Upper lobe of right lung (tissue), 1 donor: ENCODE results near the gene ZNF835. TPM values are rescaled to one million over a fixed set of nuclear protein-coding genes. Genes with fewer than 3 reads are reported as not detected.

Experiments
- ATAC-seq: fragments of 200-7000 bp; cut with Tn5 transposase; one replicate; pipeline ENCODE4 v1.9.1; 2020; ENCODE audit warnings: mild to moderate bottlenecking, moderate library complexity
- DNase-seq: peaks from one replicate; pipeline ENCODE4 v3.0.0-alpha.2; 2020
- H3K27ac ChIP-seq: fragments of 200-600 bp; one replicate; pipeline ENCODE4 v1.8.0; 2022
- H3K27me3 ChIP-seq: fragments of 200-600 bp; one replicate; pipeline ENCODE4 v1.8.0; 2022; ENCODE audit warnings: mild to moderate bottlenecking
- H3K36me3 ChIP-seq: fragments of 200-600 bp; one replicate; pipeline ENCODE4 v1.8.0; 2022
- H3K4me1 ChIP-seq: fragments of 200-600 bp; one replicate; pipeline ENCODE4 v1.8.0; 2022
- H3K4me3 ChIP-seq: fragments of 200-600 bp; one replicate; pipeline ENCODE4 v1.8.0; 2022; ENCODE audit warnings: mild to moderate bottlenecking
- H3K9me3 ChIP-seq: fragments of 200-600 bp; one replicate; pipeline ENCODE4 v1.8.0; 2022
- intact Hi-C: fragments of 100-400 bp; cut with DNase I; formaldehyde crosslinking; loops from one replicate; pipeline ENCODE4 v1.11.0; 2022
- total RNA-seq: library from RNA; stranded (reverse); fragmentation: NEBNext Ultra II Directional; extraction: Animal tissue kit (Norgen Biotek cat#: 25700); gene quantifications from one replicate; pipeline ENCODE4 v1.2.1, GENCODE V29; 2021
- TF ChIP-seq, protein P1 (sequence below): fragments of 200-600 bp; IDR thresholded peaks from one replicate; pipeline ENCODE4 v1.8.0; 2022; ENCODE audit warnings: antibody characterized with exemption
- donor health status: DM: no; HTN: yes; CAD: no; lungs with severe emphysema.

The ZNF835 gene
- total RNA-seq, 1 donor from 2014 or later: 3.0 TPM

DNA sequence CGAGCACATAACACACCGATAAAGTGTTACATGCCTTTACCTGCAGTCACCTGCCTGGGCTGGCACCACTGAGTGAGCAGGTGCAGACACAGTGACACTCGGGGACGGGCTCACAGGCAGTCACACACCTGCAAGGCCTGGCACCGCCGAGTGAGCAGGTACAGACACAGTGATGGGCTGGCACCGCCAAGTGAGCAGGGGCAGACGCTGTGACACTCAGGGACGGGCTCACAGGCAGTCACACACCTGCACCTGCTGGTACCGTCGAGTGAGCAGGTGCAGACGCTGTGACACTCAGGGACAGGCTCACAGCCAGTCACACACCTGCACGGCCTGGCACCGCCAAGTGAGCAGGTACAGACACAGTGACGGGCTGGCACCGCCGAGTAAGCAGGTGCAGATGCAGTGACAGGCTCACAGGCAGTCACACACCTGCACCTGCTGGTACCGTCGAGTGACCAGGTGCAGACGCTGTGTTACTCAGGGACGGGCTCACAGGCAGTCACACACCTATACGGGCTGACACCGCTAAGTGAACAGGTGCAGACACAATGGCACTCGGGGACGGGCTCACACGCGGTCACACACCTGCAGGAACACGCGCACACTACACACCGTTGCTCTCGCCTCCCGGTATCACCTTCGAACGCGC lies 470 bp downstream of the ZNF835 start:
- TF ChIP-seq, protein P1, sequence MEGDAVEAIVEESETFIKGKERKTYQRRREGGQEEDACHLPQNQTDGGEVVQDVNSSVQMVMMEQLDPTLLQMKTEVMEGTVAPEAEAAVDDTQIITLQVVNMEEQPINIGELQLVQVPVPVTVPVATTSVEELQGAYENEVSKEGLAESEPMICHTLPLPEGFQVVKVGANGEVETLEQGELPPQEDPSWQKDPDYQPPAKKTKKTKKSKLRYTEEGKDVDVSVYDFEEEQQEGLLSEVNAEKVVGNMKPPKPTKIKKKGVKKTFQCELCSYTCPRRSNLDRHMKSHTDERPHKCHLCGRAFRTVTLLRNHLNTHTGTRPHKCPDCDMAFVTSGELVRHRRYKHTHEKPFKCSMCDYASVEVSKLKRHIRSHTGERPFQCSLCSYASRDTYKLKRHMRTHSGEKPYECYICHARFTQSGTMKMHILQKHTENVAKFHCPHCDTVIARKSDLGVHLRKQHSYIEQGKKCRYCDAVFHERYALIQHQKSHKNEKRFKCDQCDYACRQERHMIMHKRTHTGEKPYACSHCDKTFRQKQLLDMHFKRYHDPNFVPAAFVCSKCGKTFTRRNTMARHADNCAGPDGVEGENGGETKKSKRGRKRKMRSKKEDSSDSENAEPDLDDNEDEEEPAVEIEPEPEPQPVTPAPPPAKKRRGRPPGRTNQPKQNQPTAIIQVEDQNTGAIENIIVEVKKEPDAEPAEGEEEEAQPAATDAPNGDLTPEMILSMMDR: no peak
- Histone ChIP-seq H3K27ac (peak overlapping the region; percentile 65), H3K9me3 (no peaks in the 10 kb centered on the region), H3K4me1 (peaks cover 9% of the 10 kb centered on the region), H3K36me3 (no peaks in the 10 kb centered on the region), H3K4me3 (peak overlapping the region; percentile 71), H3K27me3 (no peaks in the 10 kb centered on the region)
- ATAC-seq (peak; percentile 37), DNase-seq (no peak)
- intact Hi-C loops: no loop called here

DNA sequence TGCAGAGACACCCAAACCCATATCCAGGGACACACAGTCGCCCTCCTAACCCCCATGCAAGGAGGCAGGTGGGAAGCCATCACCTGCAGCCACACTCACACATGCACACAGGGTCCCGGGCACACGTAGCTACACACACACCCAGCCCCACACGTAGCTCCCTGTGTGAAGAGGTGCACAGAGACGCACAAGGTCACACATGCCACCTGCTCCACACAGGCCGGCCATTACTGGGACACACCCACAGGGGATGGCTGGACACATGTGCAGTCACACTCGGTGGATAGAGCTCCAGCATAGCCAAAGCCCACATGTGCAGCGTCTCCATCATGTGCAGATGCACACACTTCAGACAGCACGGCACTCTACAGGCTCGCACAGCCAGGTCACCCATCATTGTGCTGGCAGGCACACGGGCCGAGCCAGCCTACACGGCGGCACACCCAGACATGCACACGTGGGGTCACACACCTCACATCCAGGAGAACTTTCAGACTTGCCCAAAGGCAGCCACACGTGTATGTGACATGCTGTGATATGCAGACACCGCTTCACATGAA lies 1.1 kb downstream of the ZNF835 start:
- Histone ChIP-seq H3K36me3 (no peaks in the 10 kb centered on the region), H3K9me3 (no peaks in the 10 kb centered on the region), H3K27ac (no peak overlapping the region), H3K27me3 (no peaks in the 10 kb centered on the region), H3K4me1 (peaks cover 9% of the 10 kb centered on the region), H3K4me3 (peak overlapping the region; percentile 71)
- TF ChIP-seq, protein P1: no peak
- DNase-seq (no peak), ATAC-seq (no peak)
- intact Hi-C loops: no loop called here

DNA sequence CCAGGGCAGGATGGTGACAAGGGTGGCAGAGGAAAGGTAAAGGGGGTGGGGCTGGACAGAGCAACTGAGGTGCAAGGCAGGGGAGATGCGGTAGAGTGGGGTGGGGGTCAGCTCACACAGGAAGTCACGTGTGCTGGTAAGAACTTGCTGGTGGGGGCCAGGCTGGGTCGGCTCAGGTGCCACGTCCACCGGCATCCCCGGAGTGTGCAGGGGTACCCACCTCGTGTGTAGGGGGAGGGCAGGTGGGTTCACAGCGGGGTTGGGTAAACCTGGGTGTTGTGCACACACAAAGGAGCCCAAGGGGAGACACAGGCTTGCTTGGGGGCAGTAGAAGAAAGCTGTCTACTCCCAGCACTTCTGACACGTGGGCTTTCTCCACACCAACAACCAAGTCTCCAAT lies 2.9 kb downstream of the ZNF835 start:
- DNase-seq (peak; percentile 41), ATAC-seq (no peak)
- Histone ChIP-seq H3K4me3 (no peak overlapping the region), H3K4me1 (peaks cover 9% of the 10 kb centered on the region), H3K36me3 (no peaks in the 10 kb centered on the region), H3K27me3 (no peaks in the 10 kb centered on the region), H3K9me3 (no peaks in the 10 kb centered on the region), H3K27ac (no peak overlapping the region)
- TF ChIP-seq, protein P1: no peak
- intact Hi-C loops: no loop called here

DNA sequence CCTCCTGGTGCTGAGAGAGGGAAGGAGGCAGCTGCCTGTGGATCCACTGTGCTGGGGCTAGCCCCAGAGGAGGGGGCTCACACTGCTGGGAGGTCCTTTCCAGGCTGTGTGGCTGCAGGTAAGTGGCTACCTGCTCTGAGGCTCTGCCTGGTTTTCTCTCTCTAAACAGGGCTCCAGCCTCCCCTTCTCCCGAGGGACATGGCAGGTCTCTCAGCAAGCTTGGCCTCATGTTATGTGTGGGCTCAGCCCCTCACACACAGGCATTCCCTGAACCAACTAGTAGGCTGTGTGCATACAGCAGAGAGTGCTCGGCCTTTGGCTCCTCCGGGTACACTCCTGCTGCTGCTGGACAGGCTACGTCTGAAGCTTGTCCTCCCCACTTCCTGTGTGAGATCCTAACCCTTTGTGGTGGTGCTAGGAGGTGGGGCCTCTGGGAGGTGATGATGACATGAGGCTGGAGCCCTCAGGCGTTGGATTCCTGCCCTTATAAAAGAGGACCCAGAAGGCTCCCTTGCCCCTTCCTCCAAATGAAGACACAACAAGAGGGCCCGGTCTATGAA lies 4.2 kb downstream of the ZNF835 start:
- no peaks in the 10 kb centered on the region for H3K9me3 ChIP-seq
- no peak overlapping the region for H3K4me3 ChIP-seq
- TF ChIP-seq, protein P1: no peak
- DNase-seq (peak; percentile 36), ATAC-seq (no peak)
- H3K36me3 ChIP-seq: no peaks in the 10 kb centered on the region
- no peak overlapping the region for H3K27ac ChIP-seq
- peaks cover 9% of the 10 kb centered on the region for H3K4me1 ChIP-seq
- no peaks in the 10 kb centered on the region for H3K27me3 ChIP-seq
- intact Hi-C loops: no loop called here

DNA sequence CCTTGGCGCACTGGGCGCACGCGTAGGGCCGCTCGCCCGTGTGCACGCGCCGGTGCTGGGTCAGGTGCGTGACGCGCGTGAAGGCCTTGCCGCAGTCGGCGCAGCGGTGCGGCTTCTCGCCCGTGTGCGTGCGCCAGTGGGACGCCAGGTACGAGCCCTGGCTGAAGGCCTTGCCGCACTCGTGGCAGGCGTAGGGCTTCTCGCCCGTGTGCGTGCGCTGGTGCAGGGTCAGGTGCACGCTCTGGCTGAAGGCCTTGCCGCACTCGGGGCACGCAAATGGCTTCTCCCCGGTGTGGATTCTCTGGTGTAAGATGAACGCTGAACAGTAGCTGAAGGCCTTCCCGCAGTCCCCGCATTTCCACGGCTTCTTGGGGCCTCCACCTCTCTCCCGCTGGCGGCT lies 7.0 kb downstream of the ZNF835 start:
- ATAC-seq (no peak), DNase-seq (no peak)
- Histone ChIP-seq H3K4me1 (no peaks in the 10 kb centered on the region), H3K27ac (no peak overlapping the region), H3K9me3 (no peaks in the 10 kb centered on the region), H3K4me3 (no peak overlapping the region), H3K36me3 (no peaks in the 10 kb centered on the region), H3K27me3 (no peaks in the 10 kb centered on the region)
- intact Hi-C loops: no loop called here
- TF ChIP-seq, protein P1: no peak
